Measurements from ENCODE around the gene NAA50.

- TF ChIP-seq EP300 (IDR thresholded peaks at IDR 0.05; ENCODE audit: low read depth) (no peak), POLR2A (IDR thresholded peaks at IDR 0.05) (peak; percentile 74)
These were observed 666 bp upstream of the NAA50 start, which contains the start of gene ATP6V1A for GRCh38 chr3:113746548-113747282.
